ENCODE data around the gene STX5.
A peak's percentile ranks its signal among the peaks of the same experiment; 100 is the strongest.
"Not testable (repeated sequence)": the region's sequence is repeated elsewhere in the genome, so short reads cannot be mapped to it uniquely, and the experiment has no call there.

The STX5 gene

GRCh38 chr11:62828130-62828529, 3.7 kb downstream of the STX5 start:
- DNase-seq, result not testable (repeated sequence)

DNA sequence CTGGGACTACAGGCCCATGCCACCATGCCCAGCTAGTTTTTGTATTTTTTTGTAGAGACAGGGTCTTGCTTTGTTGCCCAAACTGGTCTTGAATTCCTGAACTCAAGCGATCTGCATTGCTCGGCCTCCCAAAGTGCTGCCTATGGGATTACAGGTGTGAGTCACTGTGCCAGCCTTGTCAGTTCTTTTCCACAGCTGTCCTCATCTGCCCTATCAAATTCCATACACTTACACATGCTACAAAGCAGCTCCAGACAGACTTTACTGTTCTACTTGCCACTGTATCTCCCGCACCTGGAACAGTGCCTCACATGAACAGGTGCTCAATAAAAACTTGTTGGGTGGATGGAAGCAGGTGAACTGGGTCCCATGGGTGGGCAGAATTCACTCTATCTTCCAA, 8.2 kb downstream of the STX5 start:
- DNase-seq, result no peak

DNA sequence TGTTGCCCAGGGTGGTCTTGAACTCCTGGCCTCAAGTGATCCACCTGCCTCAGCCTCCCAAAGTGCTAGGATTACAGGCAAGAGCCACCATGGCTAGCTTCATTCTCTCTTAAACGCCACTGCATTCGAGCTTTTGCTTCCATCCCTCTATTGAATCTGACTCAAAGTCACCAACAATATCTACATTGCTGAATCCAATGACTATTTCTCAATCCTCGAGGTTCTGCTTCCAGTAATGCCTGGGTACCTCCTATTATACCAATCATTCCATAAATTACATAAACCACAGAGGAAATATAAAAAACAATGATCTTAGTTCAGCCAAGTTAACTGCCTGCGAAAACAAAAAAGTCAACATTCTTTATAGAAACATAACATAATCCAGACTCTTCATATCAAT, 14.7 kb downstream of the STX5 start:
- DNase-seq, result no peak

GRCh38 chr11:62816557-62816956, 15.3 kb downstream of the STX5 start:
- no peak for DNase-seq

GRCh38 chr11:62811659-62812058, 20.2 kb downstream of the STX5 start:
- no peak for DNase-seq

- no peak for DNase-seq
Observed at GRCh38 chr11:62810748-62811147, 21.1 kb downstream of the STX5 start.

- DNase-seq, result no peak
Observed at GRCh38 chr11:62806611-62807121, 25.2 kb downstream of the STX5 start.

DNA sequence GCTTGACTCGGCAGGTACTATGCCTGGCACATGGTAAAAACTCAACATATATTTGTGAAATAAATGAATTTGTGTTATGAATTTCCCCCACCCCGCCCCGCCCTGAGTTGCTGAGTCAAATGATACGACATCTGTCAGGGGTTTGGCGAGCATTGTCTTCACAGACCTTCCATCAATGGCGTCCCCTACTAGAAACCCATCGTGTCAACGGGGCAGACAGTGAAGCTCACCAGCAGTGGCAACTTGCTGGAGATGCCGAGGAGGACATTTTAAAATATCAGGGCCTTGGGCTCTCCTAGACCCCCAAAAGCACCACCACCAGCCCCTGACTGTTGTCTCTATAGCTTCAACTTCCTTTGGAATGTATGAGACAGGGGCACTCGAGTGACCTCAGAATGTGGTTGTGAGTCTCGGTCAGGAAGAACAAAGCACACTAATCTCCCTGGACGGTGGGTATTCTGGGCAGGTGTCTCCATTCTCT, 25.9 kb downstream of the STX5 start:
- DNase-seq, result peak; percentile 43

GRCh38 chr11:62805076-62805892, 26.6 kb downstream of the STX5 start, which contains the start of gene NXF1:
TSS of gene NXF1 (minus strand) at chr11:62805440. CDS start at chr11:62805356, 84 bp downstream.
- DNase-seq, result peak; percentile 96

DNA sequence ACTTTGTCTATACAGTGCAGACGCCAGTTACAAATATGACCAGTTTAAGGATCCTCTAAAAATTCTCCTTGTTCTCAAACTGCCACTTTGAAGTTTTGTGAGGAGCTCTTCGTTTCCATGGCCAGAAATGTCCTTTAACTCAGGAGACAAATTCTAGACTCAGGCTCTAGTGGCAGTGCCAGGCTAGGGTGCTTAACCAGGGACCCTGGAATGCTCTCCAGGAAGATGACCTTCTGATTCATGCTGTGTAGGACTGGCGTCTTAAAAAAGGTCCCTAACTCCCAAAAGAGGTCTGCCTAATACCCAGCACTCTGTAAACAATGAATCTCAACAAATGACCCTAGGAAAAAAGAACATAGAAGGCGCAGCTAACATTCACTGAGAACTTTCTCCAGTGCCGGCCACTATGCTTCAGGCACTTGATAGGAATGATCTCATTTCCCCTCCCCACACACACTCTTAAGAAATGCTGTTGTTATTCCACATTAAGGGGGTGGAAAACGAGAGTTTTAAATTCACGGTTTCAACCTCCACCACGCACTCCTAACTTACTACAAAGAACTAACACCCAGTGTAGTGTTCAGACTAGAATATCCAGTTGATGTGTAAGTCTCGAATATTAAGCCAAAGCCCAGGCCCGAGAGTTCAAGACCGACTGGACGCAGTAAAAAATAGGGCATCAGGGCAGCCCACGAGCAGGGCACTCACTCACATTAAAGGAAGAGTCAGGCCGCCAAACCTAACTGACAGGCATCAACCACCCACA, 27.4 kb downstream of the STX5 start:
- no peak for DNase-seq

- DNase-seq, result no peak
Observed at GRCh38 chr11:62801071-62801470, 30.8 kb downstream of the STX5 start.

DNA sequence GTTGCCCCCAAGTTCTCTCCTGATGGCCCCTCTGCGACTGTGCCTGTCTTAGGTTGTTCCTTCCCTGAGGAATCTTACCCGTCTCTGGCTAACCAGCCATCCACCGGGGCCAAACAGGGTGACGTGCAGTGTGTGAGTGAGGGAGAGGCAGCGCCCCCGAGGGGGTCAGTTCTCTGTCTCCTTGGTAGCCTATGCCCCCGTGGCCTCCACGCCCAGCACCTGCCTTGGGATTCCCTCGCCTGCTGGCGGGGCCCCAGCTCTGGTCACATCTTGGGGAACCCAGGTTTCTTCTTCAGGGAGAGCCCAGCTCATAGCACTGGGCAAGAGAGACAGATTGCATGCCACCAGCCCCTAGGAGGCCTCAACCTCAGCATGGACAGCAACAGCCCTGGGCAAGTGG, 32.4 kb downstream of the STX5 start:
- no peak for DNase-seq

DNA sequence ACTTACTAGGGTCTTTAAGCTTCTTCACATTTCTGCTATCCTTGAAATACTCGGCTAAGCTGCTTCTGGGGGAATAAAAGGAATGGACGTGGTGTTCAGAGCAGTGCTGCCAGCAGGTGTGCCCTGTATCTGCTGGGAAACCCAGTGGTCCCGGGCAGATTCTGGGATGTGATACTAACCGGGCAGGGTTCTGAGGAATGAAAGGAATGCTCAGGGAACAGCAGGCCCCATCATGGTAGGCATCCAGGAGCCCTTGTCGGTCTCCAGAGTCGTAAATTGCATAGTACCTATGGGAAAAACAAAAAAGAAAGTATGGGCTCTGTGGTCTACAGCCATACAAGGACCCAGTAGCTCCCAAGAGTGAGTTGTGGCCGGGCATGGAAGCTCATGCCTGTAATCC, 35.6 kb downstream of the STX5 start:
- DNase-seq, result no peak

- no peak for DNase-seq
Observed at GRCh38 chr11:62794201-62794775, 37.6 kb downstream of the STX5 start.

GRCh38 chr11:62792202-62792575, 39.7 kb downstream of the STX5 start:
- DNase-seq, result no peak

GRCh38 chr11:62791501-62792201, 40.2 kb downstream of the STX5 start, which contains the start of gene TMEM223:
TSS of gene TMEM223 (minus strand) at chr11:62792006. CDS start at chr11:62791994, 12 bp downstream.
- peak; percentile 90 for DNase-seq

DNA sequence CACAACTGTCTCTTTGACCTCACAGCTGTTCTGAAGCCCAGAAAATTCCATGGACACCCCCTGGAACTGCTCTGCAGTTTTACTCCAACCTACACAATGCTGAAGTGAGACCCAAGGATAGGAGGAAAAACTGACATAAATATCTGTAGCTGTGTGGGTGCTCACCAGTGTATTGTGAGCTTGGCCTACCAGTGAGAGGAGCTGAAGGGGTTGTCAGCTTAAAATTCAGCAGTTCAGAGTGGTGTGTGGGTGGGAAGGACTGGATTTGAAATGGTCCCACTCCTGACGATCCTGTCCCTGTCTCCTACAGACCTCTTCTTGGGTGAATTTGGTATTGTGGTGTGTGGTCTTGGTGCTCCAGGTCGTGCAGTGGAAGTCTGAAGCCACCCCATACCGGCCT, 42.3 kb downstream of the STX5 start:
- DNase-seq, result no peak

GRCh38 chr11:62788991-62789390, 42.9 kb downstream of the STX5 start:
- DNase-seq, result no peak

- peak; percentile 98 for DNase-seq
Observed at GRCh38 chr11:62787005-62787759, 44.7 kb downstream of the STX5 start, which contains the start of gene TMEM179B. TSS of gene TMEM179B (plus strand) at chr11:62787402. CDS start at chr11:62787432, 30 bp downstream.

GRCh38 chr11:62786318-62787004, 45.4 kb downstream of the STX5 start:
- peak; percentile 89 for DNase-seq

GRCh38 chr11:62782753-62783152, 49.1 kb downstream of the STX5 start:
- no peak for DNase-seq

Data from CD4-positive, alpha-beta T cell treated with Interleukin-21 for 1 hour (primary cell).